Kidney (tissue), 14 donors: Measurements from ENCODE around the gene MYT1. TPM values are rescaled to one million over a fixed set of nuclear protein-coding genes. Genes with fewer than 3 reads are reported as not detected.
A peak's percentile ranks its signal among the peaks of the same experiment; 100 is the strongest.
"Not testable (repeated sequence)": the region's sequence is repeated elsewhere in the genome, so short reads cannot be mapped to it uniquely, and the experiment has no call there.

Experiments
- DNase-seq, 5 donors: peaks; one replicate each; pipeline ENCODE4 v3.0.0-alpha.2; 2013 to 2020
- FAIRE-seq: peaks from 2 replicates; lab custom pipeline; 2012; peaks lifted over from hg19 to GRCh38; lab: Jason Lieb, UNC
- H3K27ac ChIP-seq, 2 donors: one replicate each; pipeline ENCODE4 v1.7.0; 2013; ENCODE audit warnings: low read depth in 2 of 2, low read length in 2 of 2, inconsistent platforms in 1 of 2
- H3K27me3 ChIP-seq: one replicate; pipeline ENCODE4 v1.7.1; 2013; ENCODE audit warnings: low read length, inconsistent platforms; ENCODE audit not compliant: control insufficient read depth, insufficient read depth
- H3K36me3 ChIP-seq, 3 donors: one replicate each; pipeline versions ENCODE4 v1.7.0 to v1.7.1; 2013; ENCODE audit warnings: low read length in 3 of 3, control low read depth in 1 of 3, inconsistent platforms in 1 of 3; ENCODE audit not compliant: insufficient read depth in 3 of 3, control insufficient read depth in 2 of 3
- H3K4me1 ChIP-seq, 3 donors: one replicate each; pipeline versions ENCODE4 v1.7.0 to v1.7.1; 2013; ENCODE audit warnings: low read length in 3 of 3, inconsistent platforms in 1 of 3, low read depth in 1 of 3; ENCODE audit not compliant: control insufficient read depth in 2 of 3, insufficient read depth in 2 of 3
- H3K4me3 ChIP-seq, 3 donors: one replicate each; pipeline versions ENCODE4 v1.7.0 to v1.8.1; 2013; ENCODE audit warnings: low read length in 3 of 3, control low read depth in 1 of 3, inconsistent platforms in 1 of 3
- H3K9ac ChIP-seq, 3 donors: one replicate each; pipeline versions ENCODE4 v1.7.0 to v1.7.1; 2013; ENCODE audit warnings: low read length in 3 of 3, control low read depth in 1 of 3, inconsistent platforms in 1 of 3
- H3K9me3 ChIP-seq, 3 donors: one replicate each; pipeline versions ENCODE4 v1.7.0 to v1.7.1; 2013; ENCODE audit warnings: low read length in 3 of 3, control low read depth in 1 of 3, inconsistent platforms in 1 of 3; ENCODE audit not compliant: control insufficient read depth in 2 of 3, insufficient read depth in 1 of 3
- CTCF ChIP-seq: IDR thresholded peaks from 3 replicates; pipeline ENCODE4 v1.5.1; 2012; ENCODE audit warnings: mild to moderate bottlenecking, moderate library complexity, borderline replicate concordance; ENCODE audit not compliant: insufficient read depth; ENCODE audit errors: extremely low read depth
- intact Hi-C: fragments of 100-400 bp; cut with DNase I; formaldehyde crosslinking; loops from one replicate; pipeline ENCODE4 v1.11.1; 2022
- polyA plus RNA-seq: library from polyadenylated mRNA; stranded (reverse); fragments of 350-450 nt; fragmentation: Illumina TruSeq; extraction: RNeasy Lipid Tissue Mini Kit (QIAGEN cat#74804); gene quantifications from one replicate; pipeline ENCODE4 v1.2.3, GENCODE V29; 2014; ENCODE audit warnings: low read depth, low replicate concordance; ENCODE audit not compliant: insufficient read depth
- total RNA-seq: library from RNA; stranded (reverse); fragmentation: NEBNext Ultra II Directional; extraction: Animal tissue kit (Norgen Biotek cat#: 25700); gene quantifications from one replicate; pipeline ENCODE4 v1.2.1, GENCODE V29; 2021
- donor health status: control.
- donor health status: control.
- donor health status: control.
- donor health status: control.
- donor health status: control.
- donor health status: DM: yes; HTN: yes; CAD: no.
- donor health status: Normal renal cell carcinoma (clear cell type).

Gene MYT1
- total and polyA plus RNA-seq, 2 donors from 2014 or later = not detected

GRCh38 chr20:64185276-64185900 is 21.1 kb downstream of the MYT1 start:
- intact Hi-C loops = no loop called here
- TF ChIP-seq CTCF = no peak
- Histone ChIP-seq H3K4me1 (no peaks in the 10 kb centered on the region), H3K27me3 (no peaks in the 10 kb centered on the region), H3K36me3 (no peaks in the 10 kb centered on the region), H3K9ac (no peak overlapping the region), H3K27ac (no peak overlapping the region), H3K9me3 (no peaks in the 10 kb centered on the region), H3K4me3 (no peak overlapping the region)
- FAIRE-seq = no peak
- no peak for DNase-seq

- no peak for FAIRE-seq
- no peaks in the 10 kb centered on the region for H3K27me3 ChIP-seq
- no peaks in the 10 kb centered on the region for H3K36me3 ChIP-seq
- H3K9ac ChIP-seq = no peak overlapping the region
- H3K4me1 ChIP-seq = no peaks in the 10 kb centered on the region
- DNase-seq = no peak
- H3K27ac ChIP-seq = no peak overlapping the region
- H3K9me3 ChIP-seq = no peaks in the 10 kb centered on the region
- intact Hi-C loops = no loop called here
- TF ChIP-seq CTCF = no peak
- H3K4me3 ChIP-seq = no peak overlapping the region
These were observed 21.9 kb downstream of the MYT1 start for GRCh38 chr20:64186071-64186598.

- intact Hi-C loops = not testable (repeated sequence)
These were observed 23.0 kb downstream of the MYT1 start for GRCh38 chr20:64187213-64187612.

GRCh38 chr20:64188091-64188490 is 23.8 kb downstream of the MYT1 start:
- no peak overlapping the region for H3K27ac ChIP-seq
- no peak overlapping the region for H3K9ac ChIP-seq
- intact Hi-C loops = no loop called here
- H3K36me3 ChIP-seq = no peaks in the 10 kb centered on the region
- H3K4me1 ChIP-seq = no peaks in the 10 kb centered on the region
- H3K4me3 ChIP-seq = no peak overlapping the region
- no peaks in the 10 kb centered on the region for H3K9me3 ChIP-seq
- DNase-seq = no peak
- H3K27me3 ChIP-seq = no peaks in the 10 kb centered on the region
- no peak for TF ChIP-seq CTCF
- FAIRE-seq = no peak

More at GRCh38 chr20:64187213-64187612, 23.0 kb downstream of the MYT1 start:
- H3K4me3 ChIP-seq, H3K36me3 ChIP-seq, H3K27ac ChIP-seq, H3K9me3 ChIP-seq, FAIRE-seq, H3K27me3 ChIP-seq, H3K9ac ChIP-seq, H3K4me1 ChIP-seq: not testable (repeated sequence)
- DNase-seq = peak in 1 of 5 donors; percentile 12
